Nephron progenitor cell (in vitro differentiated cells): ENCODE results near the gene SLC26A6.
A peak's percentile ranks its signal among the peaks of the same experiment; 100 is the strongest.

Source experiments
- DNase-seq: peaks from one replicate; pipeline ENCODE4 v3.0.0; 2021
- H3K27ac Mint-ChIP-seq: 2 replicates; pipeline ENCODE4 v1.8.0; 2021; ENCODE audit warnings: mild to moderate bottlenecking, moderate library complexity, mixed read lengths
- H3K27me3 Mint-ChIP-seq: 2 replicates; pipeline ENCODE4 v1.8.0; 2021; ENCODE audit warnings: mild to moderate bottlenecking, low read depth, mixed read lengths; ENCODE audit not compliant: poor library complexity
- H3K36me3 Mint-ChIP-seq: 2 replicates; pipeline ENCODE4 v1.8.0; 2021; ENCODE audit warnings: low read depth, mixed read lengths
- H3K4me1 Mint-ChIP-seq: 2 replicates; pipeline ENCODE4 v1.8.0; 2021; ENCODE audit warnings: mixed read lengths
- H3K4me3 Mint-ChIP-seq: 2 replicates; pipeline ENCODE4 v1.8.0; 2021; ENCODE audit warnings: mild to moderate bottlenecking, moderate library complexity, mixed read lengths
- H3K9me3 Mint-ChIP-seq: 2 replicates; pipeline ENCODE4 v1.8.0; 2021; ENCODE audit warnings: mild to moderate bottlenecking, moderate library complexity, mixed read lengths
- TF ChIP-seq, protein P1 (sequence below): fragments of 200-600 bp; sonication (generic); IDR thresholded peaks from 2 replicates; pipeline ENCODE4 v1.5.0; 2021; ENCODE audit warnings: antibody characterized with exemption

SLC26A6 gene

DNA sequence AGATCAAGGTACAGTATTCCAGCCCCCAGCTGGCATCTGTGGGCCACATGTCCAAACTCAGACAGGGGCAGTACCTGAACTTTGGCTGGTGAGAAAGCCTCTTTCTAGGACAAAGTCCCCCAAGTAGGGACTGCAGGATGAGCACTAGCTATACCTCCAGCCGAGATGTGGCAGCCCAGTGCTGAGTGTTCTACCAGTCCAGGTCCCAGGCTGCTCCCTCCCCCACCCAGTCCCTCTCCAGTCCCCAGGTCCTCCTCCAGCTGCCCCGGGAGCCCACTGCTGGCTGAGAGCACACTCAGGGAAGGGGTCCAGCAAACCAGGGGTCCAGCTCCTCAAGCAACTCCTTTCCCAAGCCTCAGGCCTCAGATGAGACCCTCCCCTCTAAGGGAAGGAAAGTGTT lies 1.5 kb downstream of the SLC26A6 start:
- no peak for DNase-seq
- Mint-ChIP-seq H3K9me3 (no peaks in the 10 kb centered on the region), H3K4me1 (peaks cover 52% of the 10 kb centered on the region), H3K27me3 (peaks cover 4% of the 10 kb centered on the region), H3K27ac (no peak overlapping the region), H3K36me3 (peaks cover 12% of the 10 kb centered on the region), H3K4me3 (peak overlapping the region; percentile 85)
- TF ChIP-seq, protein P1, sequence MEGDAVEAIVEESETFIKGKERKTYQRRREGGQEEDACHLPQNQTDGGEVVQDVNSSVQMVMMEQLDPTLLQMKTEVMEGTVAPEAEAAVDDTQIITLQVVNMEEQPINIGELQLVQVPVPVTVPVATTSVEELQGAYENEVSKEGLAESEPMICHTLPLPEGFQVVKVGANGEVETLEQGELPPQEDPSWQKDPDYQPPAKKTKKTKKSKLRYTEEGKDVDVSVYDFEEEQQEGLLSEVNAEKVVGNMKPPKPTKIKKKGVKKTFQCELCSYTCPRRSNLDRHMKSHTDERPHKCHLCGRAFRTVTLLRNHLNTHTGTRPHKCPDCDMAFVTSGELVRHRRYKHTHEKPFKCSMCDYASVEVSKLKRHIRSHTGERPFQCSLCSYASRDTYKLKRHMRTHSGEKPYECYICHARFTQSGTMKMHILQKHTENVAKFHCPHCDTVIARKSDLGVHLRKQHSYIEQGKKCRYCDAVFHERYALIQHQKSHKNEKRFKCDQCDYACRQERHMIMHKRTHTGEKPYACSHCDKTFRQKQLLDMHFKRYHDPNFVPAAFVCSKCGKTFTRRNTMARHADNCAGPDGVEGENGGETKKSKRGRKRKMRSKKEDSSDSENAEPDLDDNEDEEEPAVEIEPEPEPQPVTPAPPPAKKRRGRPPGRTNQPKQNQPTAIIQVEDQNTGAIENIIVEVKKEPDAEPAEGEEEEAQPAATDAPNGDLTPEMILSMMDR: no peak

DNA sequence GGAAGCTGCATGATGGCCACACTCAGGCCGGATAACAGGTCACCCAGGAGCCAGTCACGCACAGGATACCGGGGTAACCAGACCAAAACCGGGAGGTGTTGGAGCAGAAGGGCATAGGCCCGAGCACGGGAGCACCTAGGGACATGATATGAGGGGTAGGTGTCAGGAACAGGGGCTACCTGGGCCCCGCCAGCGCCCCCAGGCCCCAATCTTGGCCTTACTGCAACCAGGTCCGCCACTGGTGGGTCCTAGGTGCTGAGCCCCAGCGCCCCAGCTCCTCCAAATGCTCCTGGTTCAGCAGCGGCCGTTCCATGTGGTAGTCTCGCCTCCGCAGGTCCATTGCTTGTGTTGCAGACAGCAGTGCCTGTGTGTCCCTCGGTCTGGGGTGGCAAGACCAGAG lies 2.0 kb downstream of the SLC26A6 start:
- TF ChIP-seq, protein P1: no peak
- no peaks in the 10 kb centered on the region for H3K9me3 Mint-ChIP-seq
- H3K4me3 Mint-ChIP-seq: peak overlapping the region; percentile 85
- DNase-seq: no peak
- no peaks in the 10 kb centered on the region for H3K27me3 Mint-ChIP-seq
- peaks cover 13% of the 10 kb centered on the region for H3K36me3 Mint-ChIP-seq
- H3K27ac Mint-ChIP-seq: no peak overlapping the region
- peaks cover 53% of the 10 kb centered on the region for H3K4me1 Mint-ChIP-seq

DNA sequence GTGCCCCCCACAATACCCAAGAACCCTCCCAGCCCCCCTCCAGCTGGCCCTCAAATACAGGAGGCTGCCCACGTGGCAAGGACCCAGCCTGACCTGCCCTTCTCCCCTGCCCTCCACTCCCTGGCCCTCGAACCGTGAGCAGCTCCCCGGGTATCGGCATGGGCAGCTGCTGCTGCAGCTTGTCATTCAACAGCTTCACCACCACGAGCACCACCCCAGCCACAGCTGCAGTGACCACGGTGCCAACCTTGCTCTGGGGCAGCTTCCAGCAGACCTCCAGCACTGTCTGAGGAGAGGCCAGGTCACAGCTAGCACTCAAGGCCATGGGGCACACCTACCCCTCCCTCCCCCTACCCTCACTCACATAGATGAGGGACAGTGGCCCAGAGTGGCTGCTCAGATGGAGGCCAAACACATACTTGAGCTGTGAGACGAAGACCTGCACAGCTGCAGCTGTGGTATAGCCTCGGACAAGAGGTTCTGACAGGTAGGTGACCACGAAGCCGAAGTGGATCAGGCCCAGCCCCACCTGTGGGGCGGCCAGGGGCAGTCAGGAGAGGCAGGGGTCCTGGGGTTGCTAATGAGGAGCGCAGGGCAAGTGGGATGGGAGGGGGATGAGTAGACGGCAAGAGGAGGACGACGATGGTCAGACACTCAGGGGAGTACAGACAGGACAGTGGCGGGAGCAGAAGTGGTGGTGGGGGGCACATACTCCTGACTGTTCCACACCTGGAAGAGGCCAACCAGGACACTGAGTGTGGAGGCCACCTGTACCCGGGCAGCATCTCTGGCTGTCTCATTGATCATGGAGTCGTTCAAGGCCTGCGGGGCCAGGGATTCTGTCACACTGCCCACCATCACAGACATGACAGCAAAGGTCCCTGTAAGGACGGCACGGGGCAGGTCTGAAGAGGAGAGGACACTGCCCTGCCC lies 3.5 kb downstream of the SLC26A6 start:
- no peak overlapping the region for H3K27ac Mint-ChIP-seq
- no peaks in the 10 kb centered on the region for H3K27me3 Mint-ChIP-seq
- DNase-seq: no peak
- H3K9me3 Mint-ChIP-seq: no peaks in the 10 kb centered on the region
- peaks cover 26% of the 10 kb centered on the region for H3K36me3 Mint-ChIP-seq
- TF ChIP-seq, protein P1: no peak
- H3K4me1 Mint-ChIP-seq: peaks cover 52% of the 10 kb centered on the region
- H3K4me3 Mint-ChIP-seq: no peak overlapping the region

DNA sequence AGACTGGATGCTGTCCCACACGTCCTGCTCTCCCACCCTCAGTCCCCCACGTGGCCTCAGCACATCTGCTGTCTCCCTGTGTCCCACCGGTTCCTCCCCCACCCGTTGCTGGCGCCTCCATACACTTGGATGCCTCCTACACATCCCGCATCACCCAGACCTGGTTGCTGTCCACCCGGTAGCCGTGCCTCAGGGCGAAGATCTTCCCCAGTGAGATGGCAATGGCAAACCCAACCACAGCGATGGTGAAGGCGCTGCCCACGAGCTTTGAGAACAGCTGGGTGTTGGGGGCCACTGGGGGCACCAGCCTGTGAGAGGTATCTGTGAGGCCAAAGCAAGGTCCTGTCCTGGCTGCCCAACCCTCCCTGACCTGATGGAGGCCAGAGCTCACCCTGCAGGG lies 4.4 kb downstream of the SLC26A6 start:
- DNase-seq: no peak
- Mint-ChIP-seq H3K27me3 (no peaks in the 10 kb centered on the region), H3K27ac (no peak overlapping the region), H3K4me1 (peaks cover 52% of the 10 kb centered on the region), H3K4me3 (no peak overlapping the region), H3K9me3 (no peaks in the 10 kb centered on the region), H3K36me3 (peaks cover 36% of the 10 kb centered on the region)
- TF ChIP-seq, protein P1: no peak

DNA sequence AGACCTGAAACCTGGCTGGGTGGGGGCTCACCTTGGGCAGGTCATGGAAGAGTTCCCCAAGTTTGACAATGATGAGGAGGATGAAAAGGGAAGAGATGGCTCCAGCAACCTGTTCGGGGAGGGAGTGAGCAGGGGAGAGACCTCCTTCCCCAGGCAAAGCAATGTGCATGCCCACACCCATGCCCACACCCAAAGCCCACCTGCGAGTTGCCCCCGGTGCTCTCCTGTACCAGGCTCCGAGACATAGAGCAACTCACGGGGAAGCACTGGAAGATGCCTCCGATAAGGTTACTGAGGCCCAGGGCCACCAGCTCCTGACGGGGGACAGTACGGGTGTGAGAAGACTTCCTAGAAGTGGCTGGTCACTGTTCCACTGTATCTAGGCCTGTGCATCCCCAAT lies 4.9 kb downstream of the SLC26A6 start:
- H3K4me3 Mint-ChIP-seq: no peak overlapping the region
- peaks cover 55% of the 10 kb centered on the region for H3K4me1 Mint-ChIP-seq
- no peaks in the 10 kb centered on the region for H3K9me3 Mint-ChIP-seq
- H3K27ac Mint-ChIP-seq: no peak overlapping the region
- TF ChIP-seq, protein P1: no peak
- peaks cover 36% of the 10 kb centered on the region for H3K36me3 Mint-ChIP-seq
- no peaks in the 10 kb centered on the region for H3K27me3 Mint-ChIP-seq
- DNase-seq: no peak

DNA sequence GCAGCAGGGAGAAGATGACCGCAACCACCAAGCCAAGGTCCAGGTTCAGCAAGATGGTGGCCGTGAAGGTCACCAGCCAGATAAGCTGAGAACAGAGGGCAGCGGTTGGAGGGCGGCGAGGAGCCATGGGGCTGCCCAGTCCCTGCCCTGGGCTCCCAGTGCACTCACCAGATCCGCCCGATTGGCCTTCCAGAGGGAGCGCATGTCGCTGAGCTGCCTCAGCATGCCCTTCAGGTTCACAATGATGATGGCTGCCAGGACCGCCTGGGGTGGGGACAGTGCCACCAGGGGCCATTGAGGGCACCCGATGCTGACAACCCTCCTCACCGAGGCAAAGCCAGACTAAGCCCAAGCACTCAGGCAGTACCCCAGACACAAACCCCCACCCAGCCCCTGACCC lies 5.4 kb downstream of the SLC26A6 start:
- Mint-ChIP-seq H3K36me3 (peaks cover 38% of the 10 kb centered on the region), H3K4me1 (peaks cover 57% of the 10 kb centered on the region), H3K9me3 (no peaks in the 10 kb centered on the region), H3K4me3 (no peak overlapping the region), H3K27ac (peak overlapping the region; percentile 85), H3K27me3 (no peaks in the 10 kb centered on the region)
- DNase-seq: no peak
- TF ChIP-seq, protein P1: no peak
